SU-DHL-6 (cell line): ENCODE measurements around the gene ACOX3.

Experiments used
- H2AFZ ChIP-seq: fragments of 200-600 bp; sonication (generic); 2 replicates; pipeline ENCODE4 v1.6.1; 2014; ENCODE audit warnings: low read depth, mild to moderate bottlenecking, moderate library complexity, mixed read lengths, antibody characterized with exemption, low read length; ENCODE audit not compliant: severe bottlenecking
- H3F3A ChIP-seq: fragments of 200-600 bp; shearing (Covaris generic); 2 replicates; pipeline ENCODE4 v1.6.0; 2016; ENCODE audit warnings: antibody characterized with exemption, mild to moderate bottlenecking; ENCODE audit not compliant: insufficient read depth
- H3K27ac ChIP-seq: fragments of 200-600 bp; sonication (generic); 2 replicates; pipeline ENCODE4 v1.5.1; 2016; ENCODE audit warnings: low read depth, mild to moderate bottlenecking, low read length, moderate library complexity, mixed read lengths
- H3K27me3 ChIP-seq: fragments of 200-600 bp; sonication (generic), shearing (Covaris generic); 2 replicates; pipeline ENCODE4 v1.6.0; 2014; ENCODE audit warnings: mild to moderate bottlenecking, low read length
- H3K36me3 ChIP-seq: fragments of 200-600 bp; sonication (generic); 2 replicates; pipeline ENCODE4 v1.6.1; 2014; ENCODE audit warnings: mild to moderate bottlenecking, low read length, mixed read lengths
- H3K4me2 ChIP-seq: fragments of 300-600, 200-600 bp; shearing (Covaris generic), sonication (generic); 2 replicates; pipeline ENCODE4 v1.6.0; 2014; ENCODE audit warnings: low read length, low read depth, mild to moderate bottlenecking; ENCODE audit not compliant: poor library complexity, severe bottlenecking
- H3K4me3 ChIP-seq: fragments of 200-600 bp; sonication (generic); 2 replicates; pipeline ENCODE4 v1.5.1; 2014; ENCODE audit warnings: antibody characterized with exemption, low read length, mild to moderate bottlenecking, mixed read lengths; ENCODE audit not compliant: insufficient read depth, poor library complexity, severe bottlenecking
- H3K79me2 ChIP-seq: fragments of 200-600 bp; sonication (generic); 2 replicates; pipeline ENCODE4 v1.6.1; 2014; ENCODE audit warnings: mild to moderate bottlenecking, low read length, moderate library complexity; ENCODE audit not compliant: insufficient read depth
- H3K9ac ChIP-seq: fragments of 200-600 bp; sonication (generic); 2 replicates; pipeline ENCODE4 v1.7.0; 2014; ENCODE audit warnings: mild to moderate bottlenecking, low read length
- H3K9me2 ChIP-seq: fragments of 200-600 bp; sonication (generic); replicated peaks from 2 replicates; pipeline ENCODE4 v1.6.1; 2014; ENCODE audit warnings: low read length; ENCODE audit not compliant: insufficient read depth
- H3K9me3 ChIP-seq: fragments of 200-600 bp; sonication (generic); 2 replicates; pipeline ENCODE4 v1.6.1; 2014; ENCODE audit warnings: low read length, mixed read lengths; ENCODE audit not compliant: insufficient read depth
- H4K20me1 ChIP-seq: fragments of 200-600 bp; sonication (generic); 2 replicates; pipeline ENCODE4 v1.6.1; 2014; ENCODE audit warnings: low read depth, mild to moderate bottlenecking, antibody characterized with exemption, low read length, moderate library complexity, mixed read lengths
- CTCF ChIP-seq: fragments of 200-600 bp; sonication (generic); IDR thresholded peaks from one replicate; pipeline ENCODE4 v1.5.1; 2017; ENCODE audit warnings: antibody characterized with exemption, mild to moderate bottlenecking, low read length, moderate library complexity; ENCODE audit not compliant: insufficient read depth, poor library complexity, severe bottlenecking
- EZH2phosphoT487 ChIP-seq: fragments of 200-600 bp; sonication (generic), shearing (Covaris generic); conservative IDR thresholded peaks from 2 replicates; pipeline ENCODE4 v1.6.1; 2018; ENCODE audit warnings: mild to moderate bottlenecking, antibody characterized with exemption, low read length, moderate library complexity, mixed read lengths

Gene ACOX3

GRCh38 chr4:8368998-8369397, 71.5 kb downstream of the ACOX3 start:
- no peak overlapping the region for H3K9ac ChIP-seq
- H3K36me3 ChIP-seq, result no peaks in the 10 kb centered on the region
- no peak overlapping the region for H3K4me3 ChIP-seq
- H3K4me2 ChIP-seq, result no peak overlapping the region
- no peaks in the 10 kb centered on the region for H3F3A ChIP-seq
- no peaks in the 10 kb centered on the region for H3K79me2 ChIP-seq
- no peaks in the 10 kb centered on the region for H3K9me2 ChIP-seq
- no peak overlapping the region for H3K27ac ChIP-seq
- no peaks in the 10 kb centered on the region for H3K9me3 ChIP-seq
- H3K27me3 ChIP-seq, result no peaks in the 10 kb centered on the region
- TF ChIP-seq EZH2phosphoT487, result no peak
- no peak for TF ChIP-seq CTCF
- H2AFZ ChIP-seq, result no peak overlapping the region
- H4K20me1 ChIP-seq, result no peaks in the 10 kb centered on the region

GRCh38 chr4:8368061-8368481, 72.5 kb downstream of the ACOX3 start:
- Histone ChIP-seq H3K9me2 (no peaks in the 10 kb centered on the region), H3K4me2 (no peak overlapping the region), H3F3A (no peaks in the 10 kb centered on the region), H4K20me1 (no peaks in the 10 kb centered on the region), H3K4me3 (no peak overlapping the region), H2AFZ (no peak overlapping the region), H3K9me3 (no peaks in the 10 kb centered on the region), H3K27ac (no peak overlapping the region), H3K27me3 (no peaks in the 10 kb centered on the region), H3K36me3 (no peaks in the 10 kb centered on the region), H3K79me2 (no peaks in the 10 kb centered on the region), H3K9ac (no peak overlapping the region)
- TF ChIP-seq CTCF (no peak), EZH2phosphoT487 (no peak)

- Histone ChIP-seq H3K4me3 (no peak overlapping the region), H3K9me3 (no peaks in the 10 kb centered on the region; the same call in 1 of the 2 replicates), H3K4me2 (no peak overlapping the region), H3K79me2 (no peaks in the 10 kb centered on the region), H3K9me2 (no peaks in the 10 kb centered on the region), H3K27ac (no peak overlapping the region), H3K9ac (no peak overlapping the region), H3K36me3 (no peaks in the 10 kb centered on the region), H3F3A (no peaks in the 10 kb centered on the region), H2AFZ (no peak overlapping the region), H4K20me1 (no peaks in the 10 kb centered on the region), H3K27me3 (no peaks in the 10 kb centered on the region)
- no peak for TF ChIP-seq EZH2phosphoT487
- no peak for TF ChIP-seq CTCF
Measured at GRCh38 chr4:8366601-8367000, 73.9 kb downstream of the ACOX3 start.
